Loucy (cell line): ENCODE data around the gene LRRC40.

ENCODE experiments used
- H2AFZ ChIP-seq: fragments of 200-600 bp; sonication (generic); 2 replicates; pipeline ENCODE4 v1.6.0; 2016; ENCODE audit warnings: antibody characterized with exemption, mild to moderate bottlenecking, low read length, moderate library complexity
- H3F3A ChIP-seq: fragments of 200-600 bp; 2 replicates; pipeline ENCODE4 v1.6.0; 2016; ENCODE audit warnings: antibody characterized with exemption, low read depth, mild to moderate bottlenecking
- H3K27me3 ChIP-seq: fragments of 200-600 bp; sonication (generic); 2 replicates; pipeline ENCODE4 v1.6.1; 2014; ENCODE audit warnings: low read length, mild to moderate bottlenecking; ENCODE audit not compliant: insufficient read depth, poor library complexity, severe bottlenecking
- H3K36me3 ChIP-seq: fragments of 200-600 bp; sonication (generic); 2 replicates; pipeline ENCODE4 v1.6.1; 2016; ENCODE audit warnings: low read length; ENCODE audit not compliant: insufficient read depth
- H3K4me1 ChIP-seq: fragments of 200-600 bp; sonication (generic); 2 replicates; pipeline ENCODE4 v1.5.1; 2014; ENCODE audit warnings: low read length, mild to moderate bottlenecking; ENCODE audit not compliant: insufficient read depth, poor library complexity, severe bottlenecking
- H3K4me2 ChIP-seq: fragments of 200-600 bp; sonication (generic); 2 replicates; pipeline ENCODE4 v1.6.0; 2014; ENCODE audit warnings: antibody characterized with exemption, low read length, low read depth, mild to moderate bottlenecking; ENCODE audit not compliant: poor library complexity, severe bottlenecking
- H3K4me3 ChIP-seq: fragments of 200-600 bp; sonication (generic); 2 replicates; pipeline ENCODE4 v1.5.1; 2014; ENCODE audit warnings: low read length, mild to moderate bottlenecking, mixed read lengths; ENCODE audit not compliant: poor library complexity, severe bottlenecking
- H3K79me2 ChIP-seq: fragments of 200-600 bp; sonication (generic); 2 replicates; pipeline ENCODE4 v1.6.1; 2014; ENCODE audit warnings: low read length; ENCODE audit not compliant: insufficient read depth
- H3K9ac ChIP-seq: fragments of 200-600 bp; sonication (generic); 2 replicates; pipeline ENCODE4 v1.6.0; 2014; ENCODE audit warnings: mild to moderate bottlenecking, low read depth, low read length, moderate library complexity; ENCODE audit not compliant: poor library complexity, severe bottlenecking
- H3K9me2 ChIP-seq: fragments of 200-600 bp; sonication (generic); replicated peaks from 2 replicates; pipeline ENCODE4 v1.6.1; 2016; ENCODE audit warnings: low read depth, low read length, mixed read lengths
- H3K9me3 ChIP-seq: fragments of 200-600 bp; sonication (generic); 2 replicates; pipeline ENCODE4 v1.6.1; 2014; ENCODE audit warnings: mild to moderate bottlenecking, antibody characterized with exemption, low read length, low read depth; ENCODE audit not compliant: insufficient read depth
- H4K20me1 ChIP-seq: fragments of 200-600 bp; sonication (generic); 2 replicates; pipeline ENCODE4 v1.6.0; 2014; ENCODE audit warnings: antibody characterized with exemption, low read length, mild to moderate bottlenecking; ENCODE audit not compliant: insufficient read depth, poor library complexity, severe bottlenecking
- CTCF ChIP-seq: fragments of 200-600 bp; sonication (generic); conservative IDR thresholded peaks from 2 replicates; pipeline ENCODE4 v1.5.1; 2014; ENCODE audit warnings: mild to moderate bottlenecking, antibody characterized with exemption, low read length
- EZH2phosphoT487 ChIP-seq: fragments of 200-600 bp; IDR thresholded peaks from 2 replicates; pipeline ENCODE4 v1.6.1; 2018; ENCODE audit warnings: antibody characterized with exemption, mild to moderate bottlenecking, moderate library complexity, borderline replicate concordance

LRRC40 gene

GRCh38 chr1:70231475-70231874 is 26.1 kb upstream of the LRRC40 start:
- H3K4me1 ChIP-seq, result peaks cover 26% of the 10 kb centered on the region
- H3K9ac ChIP-seq, result no peak overlapping the region
- peaks cover 71% of the 10 kb centered on the region for H4K20me1 ChIP-seq
- peaks cover 85% of the 10 kb centered on the region for H3K36me3 ChIP-seq
- no peak for TF ChIP-seq EZH2phosphoT487
- no peak for TF ChIP-seq CTCF
- H3K9me3 ChIP-seq, result no peaks in the 10 kb centered on the region
- no peaks in the 10 kb centered on the region for H3K27me3 ChIP-seq
- no peak overlapping the region for H2AFZ ChIP-seq
- H3K4me2 ChIP-seq, result no peak overlapping the region
- peaks cover 8% of the 10 kb centered on the region; the same call in 1 of the 2 replicates for H3F3A ChIP-seq
- no peaks in the 10 kb centered on the region for H3K9me2 ChIP-seq
- peaks cover 78% of the 10 kb centered on the region for H3K79me2 ChIP-seq
- H3K4me3 ChIP-seq, result no peak overlapping the region

- Histone ChIP-seq H3K79me2 (peaks cover 95% of the 10 kb centered on the region), H3K27me3 (no peaks in the 10 kb centered on the region), H3K4me2 (peak overlapping the region; percentile 83), H2AFZ (no peak overlapping the region), H3K9me2 (no peaks in the 10 kb centered on the region), H3F3A (peaks cover 8% of the 10 kb centered on the region; the same call in 1 of the 2 replicates), H3K36me3 (peaks cover 71% of the 10 kb centered on the region), H3K9ac (no peak overlapping the region), H3K4me3 (no peak overlapping the region), H3K9me3 (no peaks in the 10 kb centered on the region), H4K20me1 (peaks cover 92% of the 10 kb centered on the region), H3K4me1 (peaks cover 46% of the 10 kb centered on the region)
- TF ChIP-seq CTCF, result no peak
- TF ChIP-seq EZH2phosphoT487, result no peak
These were observed 23.3 kb upstream of the LRRC40 start for GRCh38 chr1:70228670-70229069.

GRCh38 chr1:70227439-70227838 is 22.1 kb upstream of the LRRC40 start:
- Histone ChIP-seq H3K27me3 (no peaks in the 10 kb centered on the region), H3K9ac (peak overlapping the region; percentile 20), H2AFZ (no peak overlapping the region), H3K4me1 (peaks cover 59% of the 10 kb centered on the region), H3K9me3 (no peaks in the 10 kb centered on the region), H3K4me2 (peak overlapping the region; percentile 83), H3F3A (peaks cover 8% of the 10 kb centered on the region; the same call in 1 of the 2 replicates), H3K9me2 (no peaks in the 10 kb centered on the region), H3K79me2 (peaks cover 99% of the 10 kb centered on the region), H3K36me3 (peaks cover 67% of the 10 kb centered on the region), H4K20me1 (peaks cover 96% of the 10 kb centered on the region), H3K4me3 (peak overlapping the region; percentile 61)
- TF ChIP-seq EZH2phosphoT487 (no peak), CTCF (no peak)
